HL-60 (cell line): ENCODE measurements around the gene OR1D5.

Experiments
- POLR2AphosphoS5 ChIP-seq: IDR thresholded peaks from 2 replicates; pipeline ENCODE4 v1.6.1; 2012; ENCODE audit warnings: low read depth
- TF ChIP-seq, protein P1 (sequence below): IDR thresholded peaks from one replicate; pipeline ENCODE4 v1.5.1; 2011; ENCODE audit warnings: low read length, control low read depth, inconsistent platforms; ENCODE audit not compliant: insufficient read depth

DNA sequence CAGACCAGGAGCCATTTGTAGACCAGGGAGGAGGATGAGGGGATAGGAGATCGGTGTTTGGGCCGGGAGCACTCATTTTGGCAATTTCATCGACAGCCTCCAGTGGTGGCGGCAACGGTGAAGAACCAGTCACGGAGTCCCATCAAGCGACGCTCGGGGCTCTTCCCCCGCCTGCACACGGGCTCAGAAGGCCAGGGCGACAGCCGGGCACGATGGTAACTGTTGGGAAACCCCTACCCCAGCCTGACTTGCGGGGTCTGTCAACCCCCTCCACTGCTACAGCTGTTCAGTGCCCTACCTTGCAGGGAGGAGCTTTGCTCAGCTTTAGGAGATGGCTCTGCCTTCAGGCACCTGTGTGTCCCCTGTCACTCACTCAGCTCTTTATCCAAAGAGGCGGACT lies 43.0 kb downstream of the OR1D5 start:
- TF ChIP-seq, protein P1, sequence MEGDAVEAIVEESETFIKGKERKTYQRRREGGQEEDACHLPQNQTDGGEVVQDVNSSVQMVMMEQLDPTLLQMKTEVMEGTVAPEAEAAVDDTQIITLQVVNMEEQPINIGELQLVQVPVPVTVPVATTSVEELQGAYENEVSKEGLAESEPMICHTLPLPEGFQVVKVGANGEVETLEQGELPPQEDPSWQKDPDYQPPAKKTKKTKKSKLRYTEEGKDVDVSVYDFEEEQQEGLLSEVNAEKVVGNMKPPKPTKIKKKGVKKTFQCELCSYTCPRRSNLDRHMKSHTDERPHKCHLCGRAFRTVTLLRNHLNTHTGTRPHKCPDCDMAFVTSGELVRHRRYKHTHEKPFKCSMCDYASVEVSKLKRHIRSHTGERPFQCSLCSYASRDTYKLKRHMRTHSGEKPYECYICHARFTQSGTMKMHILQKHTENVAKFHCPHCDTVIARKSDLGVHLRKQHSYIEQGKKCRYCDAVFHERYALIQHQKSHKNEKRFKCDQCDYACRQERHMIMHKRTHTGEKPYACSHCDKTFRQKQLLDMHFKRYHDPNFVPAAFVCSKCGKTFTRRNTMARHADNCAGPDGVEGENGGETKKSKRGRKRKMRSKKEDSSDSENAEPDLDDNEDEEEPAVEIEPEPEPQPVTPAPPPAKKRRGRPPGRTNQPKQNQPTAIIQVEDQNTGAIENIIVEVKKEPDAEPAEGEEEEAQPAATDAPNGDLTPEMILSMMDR, result no peak
- TF ChIP-seq POLR2AphosphoS5, result no peak
